ENCODE data around the gene CA10.
A peak's percentile ranks its signal among the peaks of the same experiment; 100 is the strongest.

CA10 gene

GRCh38 chr17:51946311-51946710 lies 212.2 kb downstream of the CA10 start:
- no peak for DNase-seq

- no peak for DNase-seq
These were observed 217.2 kb downstream of the CA10 start for GRCh38 chr17:51941272-51941671.

GRCh38 chr17:51937264-51937663 lies 221.2 kb downstream of the CA10 start:
- DNase-seq, result no peak

- no peak for DNase-seq
These were observed 223.0 kb downstream of the CA10 start for GRCh38 chr17:51935477-51935876.

- DNase-seq, result peak; percentile 40
These were observed 224.9 kb downstream of the CA10 start for GRCh38 chr17:51933647-51934046.

- DNase-seq, result no peak
These were observed 232.1 kb downstream of the CA10 start for GRCh38 chr17:51926448-51926847.

- DNase-seq, result no peak
These were observed 237.0 kb downstream of the CA10 start for GRCh38 chr17:51921500-51921899.

GRCh38 chr17:51914577-51914976 lies 243.9 kb downstream of the CA10 start:
- DNase-seq, result no peak

GRCh38 chr17:51913491-51914205 lies 244.9 kb downstream of the CA10 start:
- DNase-seq, result no peak

GRCh38 chr17:51912939-51913338 lies 245.6 kb downstream of the CA10 start:
- no peak for DNase-seq

- no peak for DNase-seq
These were observed 247.3 kb downstream of the CA10 start for GRCh38 chr17:51911237-51911636.

GRCh38 chr17:51909971-51910370 lies 248.5 kb downstream of the CA10 start:
- DNase-seq, result no peak

- no peak for DNase-seq
These were observed 249.5 kb downstream of the CA10 start for GRCh38 chr17:51908841-51909537.

GRCh38 chr17:51907041-51907440 lies 251.5 kb downstream of the CA10 start:
- no peak for DNase-seq

- DNase-seq, result no peak
These were observed 254.1 kb downstream of the CA10 start for GRCh38 chr17:51904379-51904778.

GRCh38 chr17:51901242-51901641 lies 257.3 kb downstream of the CA10 start:
- DNase-seq, result no peak

- DNase-seq, result no peak
These were observed 266.6 kb downstream of the CA10 start for GRCh38 chr17:51891936-51892335.

GRCh38 chr17:51890710-51891109 lies 267.8 kb downstream of the CA10 start:
- no peak for DNase-seq

GRCh38 chr17:51888816-51889215 lies 269.7 kb downstream of the CA10 start:
- no peak for DNase-seq

- no peak for DNase-seq
These were observed 281.5 kb downstream of the CA10 start for GRCh38 chr17:51876986-51877385.

GRCh38 chr17:51873302-51873701 lies 285.2 kb downstream of the CA10 start:
- DNase-seq, result no peak

- DNase-seq, result no peak
These were observed 289.1 kb downstream of the CA10 start for GRCh38 chr17:51869387-51869786.

GRCh38 chr17:51860954-51861561 lies 297.5 kb downstream of the CA10 start:
- peak; percentile 40 for DNase-seq

GRCh38 chr17:51857052-51857597 lies 301.4 kb downstream of the CA10 start:
- no peak for DNase-seq

Measured in left hindlimb (tissue), 1 donor.